Stimulated activated naive CD4-positive, alpha-beta T cell treated with Interleukin-2 at 50 U/mL for 16 hours (primary cell): ENCODE results near the gene SNAP25.

Experiments used
- DNase-seq: peaks from one replicate; lab custom pipeline; 2025; lab: John Stamatoyannopoulos, UW

SNAP25 gene

DNA sequence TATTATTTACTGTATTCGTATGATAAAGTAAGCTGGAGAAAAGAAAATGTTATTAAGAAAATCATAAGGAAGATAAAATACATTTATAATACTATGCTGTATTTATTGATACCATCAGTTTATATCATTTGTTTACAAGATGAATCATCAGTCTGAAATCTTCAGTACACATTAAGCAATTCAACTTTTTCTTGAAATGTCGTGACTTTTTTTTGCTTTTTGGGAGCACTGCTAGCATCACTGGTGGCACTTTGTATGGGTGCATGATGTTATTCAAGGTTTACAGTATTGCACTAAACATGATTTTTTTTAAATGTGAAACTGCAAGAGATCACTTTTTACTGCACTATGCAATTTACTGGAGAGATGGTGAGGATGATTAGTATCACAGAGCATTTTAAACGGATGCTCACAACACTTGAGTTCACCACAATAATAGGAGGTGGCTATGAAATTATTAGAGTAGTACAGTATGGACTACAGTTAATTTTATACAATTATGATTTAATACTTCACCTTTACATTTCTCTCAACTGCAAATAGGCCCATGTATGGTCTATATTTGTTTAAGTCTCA is 85.9 kb downstream of the SNAP25 start:
- DNase-seq = no peak

DNA sequence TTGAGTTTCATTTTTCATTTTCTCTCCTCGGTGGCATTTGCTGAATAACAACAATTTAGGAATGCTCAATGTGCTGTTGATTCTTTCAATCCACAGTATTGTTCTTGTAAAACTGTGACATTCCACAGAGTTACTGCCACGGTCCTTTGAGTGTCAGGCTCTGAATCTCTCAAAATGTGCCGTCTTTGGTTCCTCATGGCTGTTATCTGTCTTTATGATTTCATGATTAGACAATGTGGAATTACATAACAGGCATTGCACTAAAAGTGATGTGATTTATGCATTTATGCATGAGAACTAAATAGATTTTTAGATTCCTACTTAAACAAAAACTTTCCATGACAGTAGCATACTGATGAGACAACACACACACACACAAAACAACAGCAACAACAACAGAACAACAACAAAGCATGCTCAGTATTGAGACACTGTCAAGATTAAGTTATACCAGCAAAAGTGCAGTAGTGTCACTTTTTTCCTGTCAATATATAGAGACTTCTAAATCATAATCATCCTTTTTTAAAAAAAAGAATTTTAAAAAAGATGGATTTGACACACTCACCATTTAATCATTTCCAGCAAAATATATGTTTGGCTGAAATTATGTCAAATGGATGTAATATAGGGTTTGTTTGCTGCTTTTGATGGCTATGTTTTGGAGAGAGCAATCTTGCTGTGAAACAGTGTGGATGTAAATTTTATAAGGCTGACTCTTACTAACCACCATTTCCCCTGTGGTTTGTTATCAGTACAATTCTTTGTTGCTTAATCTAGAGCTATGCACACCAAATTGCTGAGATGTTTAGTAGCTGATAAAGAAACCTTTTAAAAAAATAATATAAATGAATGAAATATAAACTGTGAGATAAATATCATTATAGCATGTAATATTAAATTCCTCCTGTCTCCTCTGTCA is 88.1 kb downstream of the SNAP25 start:
- DNase-seq = no peak

DNA sequence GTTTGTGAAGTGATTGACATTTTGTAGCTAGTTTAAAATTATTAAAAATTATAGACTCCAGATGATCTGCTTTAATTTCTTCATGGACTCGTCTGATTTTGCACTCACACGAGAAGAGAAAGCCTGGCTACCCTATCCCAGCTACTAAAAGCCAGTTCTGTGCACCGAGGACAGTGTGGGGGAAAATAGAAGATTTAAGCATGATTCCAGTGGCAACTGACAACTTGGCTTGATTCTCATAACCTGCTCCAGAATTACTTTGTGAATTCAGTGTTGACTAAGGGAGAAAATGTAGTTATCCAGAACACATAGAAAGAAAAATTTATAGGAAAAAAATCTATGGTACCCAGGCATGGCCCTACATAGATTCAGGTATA is 88.7 kb downstream of the SNAP25 start:
- DNase-seq = no peak

DNA sequence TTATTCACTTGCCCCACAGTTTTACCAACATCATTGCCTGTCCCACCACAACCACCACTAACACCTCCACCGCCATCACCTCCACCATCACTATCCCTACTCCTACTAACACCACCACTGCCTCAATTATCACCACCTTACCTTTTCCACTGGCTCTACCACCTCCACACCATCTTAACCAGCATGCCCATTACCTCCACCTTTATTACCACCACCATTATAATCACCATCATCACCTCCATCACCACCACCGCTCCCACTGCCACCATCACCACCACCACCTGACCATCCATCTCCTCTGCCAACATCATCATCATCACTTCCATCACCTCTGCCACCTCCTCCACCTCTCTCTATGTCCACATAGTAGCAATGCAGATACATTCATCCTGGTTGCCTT is 90.0 kb downstream of the SNAP25 start:
- DNase-seq = no peak

DNA sequence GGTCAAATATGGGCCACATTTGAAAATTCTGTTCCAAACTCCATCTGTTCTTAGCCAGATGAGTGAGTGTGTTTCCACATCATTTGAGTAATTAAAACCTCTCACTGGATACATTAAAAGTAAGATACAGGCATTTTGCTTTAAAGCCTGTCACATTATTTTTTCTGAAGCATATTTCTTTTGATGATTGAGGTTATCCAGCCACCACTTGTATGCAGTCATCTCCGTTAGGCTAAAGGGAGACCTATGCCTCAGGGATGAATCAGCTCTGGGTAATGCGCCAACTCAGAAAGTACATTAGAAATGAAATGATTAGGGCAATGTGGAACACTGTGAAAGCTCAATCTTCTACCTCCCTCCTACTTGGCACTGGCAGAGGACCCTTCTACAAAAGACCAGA is 90.7 kb downstream of the SNAP25 start:
- no peak for DNase-seq

DNA sequence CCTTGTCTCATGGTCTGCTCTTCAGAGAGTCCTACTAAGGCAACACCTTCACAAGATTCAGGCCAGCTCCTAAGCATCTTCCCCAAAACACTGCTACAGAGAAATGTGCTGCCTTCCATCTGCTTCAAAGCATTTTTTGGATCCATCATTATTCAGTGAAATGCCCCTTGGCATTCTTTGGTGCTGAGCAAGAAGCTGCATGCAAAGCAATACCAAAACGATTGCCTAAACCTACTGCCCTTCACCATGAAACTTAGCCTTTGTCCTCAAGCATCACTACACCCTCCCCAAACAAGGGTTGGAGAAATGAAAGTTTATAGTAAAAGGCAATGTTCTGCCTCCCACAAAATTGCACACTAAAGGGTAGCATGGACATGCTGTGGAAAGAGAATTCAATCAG is 93.5 kb downstream of the SNAP25 start:
- DNase-seq = no peak

DNA sequence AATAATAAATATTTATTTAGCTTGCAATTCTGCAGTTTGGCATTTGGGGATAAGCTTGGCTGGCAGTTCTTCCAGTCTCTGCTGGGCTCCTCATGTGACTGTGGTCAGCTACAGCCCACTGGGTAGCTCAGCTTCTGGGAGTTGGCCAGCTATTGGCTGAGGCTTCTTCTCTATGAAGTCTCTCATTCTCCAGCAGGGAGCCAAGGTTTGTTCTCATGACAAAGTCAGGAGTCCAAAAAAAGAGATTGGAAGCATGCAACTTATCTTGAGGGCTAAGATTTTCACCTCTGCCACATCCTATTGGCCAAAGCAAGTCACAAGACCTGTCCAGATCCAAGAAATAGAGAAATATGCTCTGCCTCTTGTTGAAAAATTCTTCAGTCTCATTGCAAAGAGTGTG is 94.6 kb downstream of the SNAP25 start:
- DNase-seq = no peak

DNA sequence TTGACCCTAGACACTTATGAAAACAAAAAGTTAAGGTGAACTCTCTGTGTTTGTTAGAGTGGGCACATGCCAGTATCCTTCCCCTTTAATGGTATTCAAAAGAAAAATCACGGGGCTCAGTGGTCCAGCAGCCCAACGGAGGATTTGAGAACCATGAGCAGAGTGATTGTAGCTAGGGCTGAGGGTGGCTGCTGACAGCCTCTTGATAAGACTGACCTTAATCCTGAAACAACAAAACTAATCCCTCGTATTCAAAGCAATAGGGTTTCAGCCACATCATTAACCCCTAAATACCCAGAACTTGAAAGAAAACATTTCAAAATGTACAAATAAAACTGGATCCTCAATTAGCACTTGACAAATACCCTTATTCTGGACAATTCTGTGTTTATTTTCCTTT is 95.1 kb downstream of the SNAP25 start:
- no peak for DNase-seq

DNA sequence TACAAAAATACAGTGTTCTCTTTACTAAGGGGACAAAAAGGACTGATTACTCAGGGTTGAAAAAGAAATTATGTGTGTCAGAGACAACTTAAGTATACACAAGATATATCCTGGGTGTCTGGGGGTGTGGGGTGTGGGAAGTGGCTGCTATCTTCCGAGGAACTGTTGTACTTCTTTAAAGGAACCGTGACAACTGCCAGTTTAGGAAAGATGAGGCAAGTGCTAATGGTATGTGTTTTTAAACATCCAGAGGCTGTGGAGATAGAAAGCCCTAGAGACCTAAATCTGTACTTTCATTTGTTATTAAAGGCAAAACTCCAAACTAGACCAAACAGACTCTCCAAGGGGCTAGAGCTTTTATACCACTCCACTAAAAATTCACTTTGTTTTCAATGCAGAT is 95.6 kb downstream of the SNAP25 start:
- no peak for DNase-seq

DNA sequence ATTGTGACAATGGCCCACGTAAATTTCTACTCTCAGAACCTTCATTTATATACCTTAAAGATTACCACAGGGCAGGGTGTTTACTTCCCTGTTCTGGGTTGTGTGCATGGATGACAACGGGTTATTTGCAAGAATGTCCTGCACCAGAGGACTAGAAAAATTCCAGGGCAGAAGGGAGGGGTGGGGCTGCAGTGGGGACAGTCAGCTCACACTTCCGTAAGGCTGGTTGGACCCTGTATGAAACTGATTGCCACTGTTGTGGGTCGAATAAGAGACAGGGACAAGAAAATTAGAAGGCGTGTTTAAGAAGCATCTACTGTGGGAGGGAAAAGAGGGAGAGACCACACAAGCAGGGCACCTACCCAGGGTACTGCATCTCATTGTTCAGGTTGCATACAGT is 96.5 kb downstream of the SNAP25 start:
- no peak for DNase-seq

DNA sequence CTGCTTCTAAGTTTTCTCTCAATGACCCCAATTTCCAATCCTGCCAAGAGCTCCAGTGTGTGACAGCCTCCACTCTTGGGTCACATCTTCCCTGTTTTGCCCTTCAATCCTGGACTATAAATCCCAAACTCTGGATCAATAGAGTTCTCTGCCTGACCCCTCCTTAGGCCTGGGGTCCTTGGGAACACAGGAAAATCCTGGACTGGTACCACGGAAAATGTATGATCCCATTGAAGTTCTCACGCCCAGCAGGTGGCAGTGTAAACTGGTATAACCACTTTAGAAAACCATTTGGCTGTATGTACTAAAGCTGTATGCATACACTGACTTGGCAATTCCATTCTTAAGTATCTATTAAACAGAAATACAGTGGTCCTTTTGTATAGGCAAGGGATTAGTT is 98.0 kb downstream of the SNAP25 start:
- no peak for DNase-seq

DNA sequence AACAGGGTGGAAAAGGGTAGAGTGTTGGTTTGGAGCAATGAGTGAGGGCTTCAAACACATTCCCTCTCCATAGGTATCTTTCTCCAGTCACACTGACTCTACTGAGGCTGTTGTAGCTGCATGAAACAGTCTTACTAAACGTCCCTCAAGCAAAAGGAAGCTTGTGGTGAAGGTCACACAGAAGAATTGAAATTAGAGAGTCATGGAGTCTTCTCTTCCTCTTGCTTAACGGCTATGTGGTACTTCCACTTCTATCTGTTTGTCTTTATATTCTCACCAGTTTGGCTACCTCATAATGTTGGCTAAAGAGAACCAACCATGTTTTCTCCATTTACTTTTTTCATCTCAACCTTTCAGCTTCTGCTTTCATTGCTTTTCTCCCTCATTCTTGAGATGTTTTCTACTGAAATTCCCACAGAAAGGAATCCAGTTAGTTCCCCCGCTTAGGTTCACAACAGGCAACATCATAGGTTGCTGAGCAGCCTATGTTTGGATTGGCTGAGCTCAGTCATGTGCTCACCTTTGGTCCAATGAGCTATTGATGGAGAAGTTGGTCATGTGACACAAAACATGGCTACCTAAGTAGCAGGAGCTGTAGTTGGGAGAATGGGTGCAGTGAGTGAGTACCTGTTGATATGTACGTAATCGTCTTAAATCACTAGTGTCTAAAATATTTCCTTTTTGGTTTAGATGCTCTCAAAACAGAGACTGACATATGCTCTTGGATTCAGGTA is 99.8 kb downstream of the SNAP25 start:
- no peak for DNase-seq

DNA sequence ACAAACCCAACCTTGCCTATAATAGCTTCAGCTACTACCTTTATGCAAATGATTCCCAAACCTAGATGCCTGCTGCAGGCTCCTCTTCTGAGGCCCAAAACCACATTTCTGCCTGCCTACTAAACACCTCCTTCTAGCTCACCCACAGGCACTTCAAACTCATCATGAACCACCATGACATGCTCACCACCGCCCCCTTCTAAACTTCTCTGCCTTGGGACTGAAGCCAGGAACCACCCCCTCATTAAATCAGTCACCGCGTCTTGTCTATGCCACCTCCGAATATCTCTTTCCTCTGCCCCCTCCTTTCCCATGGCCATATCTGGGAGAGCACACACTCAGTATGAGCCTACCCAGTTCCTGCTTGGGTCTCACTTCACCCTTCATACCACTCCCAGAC is 101.2 kb downstream of the SNAP25 start:
- DNase-seq = no peak

DNA sequence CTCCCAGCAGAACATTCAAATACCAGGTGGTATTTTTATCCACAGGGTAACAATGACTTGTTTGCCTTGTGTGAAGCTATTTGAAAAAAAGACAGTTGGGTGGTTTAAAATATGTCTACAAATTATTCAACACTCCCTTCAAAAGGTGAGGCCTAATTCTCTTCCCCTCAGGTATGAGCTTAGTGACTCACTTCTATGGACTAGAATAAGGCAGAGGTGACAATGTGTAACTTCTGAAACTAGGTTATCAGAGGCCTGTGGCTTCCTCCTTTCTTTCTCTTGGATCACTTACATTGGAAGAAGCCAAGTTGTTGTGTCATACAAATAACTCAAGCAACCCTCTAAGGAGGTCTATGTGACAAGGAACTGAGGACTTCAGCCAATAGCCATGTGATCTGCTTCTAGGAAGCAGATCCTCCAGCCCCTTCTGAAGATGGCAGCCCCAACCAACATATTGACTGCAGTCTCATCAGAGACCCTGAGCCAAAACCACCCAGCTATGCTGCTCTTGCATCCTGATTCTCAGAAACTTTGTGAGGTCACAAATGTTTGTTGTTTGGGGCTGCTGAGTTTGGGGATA is 102.6 kb downstream of the SNAP25 start:
- no peak for DNase-seq

DNA sequence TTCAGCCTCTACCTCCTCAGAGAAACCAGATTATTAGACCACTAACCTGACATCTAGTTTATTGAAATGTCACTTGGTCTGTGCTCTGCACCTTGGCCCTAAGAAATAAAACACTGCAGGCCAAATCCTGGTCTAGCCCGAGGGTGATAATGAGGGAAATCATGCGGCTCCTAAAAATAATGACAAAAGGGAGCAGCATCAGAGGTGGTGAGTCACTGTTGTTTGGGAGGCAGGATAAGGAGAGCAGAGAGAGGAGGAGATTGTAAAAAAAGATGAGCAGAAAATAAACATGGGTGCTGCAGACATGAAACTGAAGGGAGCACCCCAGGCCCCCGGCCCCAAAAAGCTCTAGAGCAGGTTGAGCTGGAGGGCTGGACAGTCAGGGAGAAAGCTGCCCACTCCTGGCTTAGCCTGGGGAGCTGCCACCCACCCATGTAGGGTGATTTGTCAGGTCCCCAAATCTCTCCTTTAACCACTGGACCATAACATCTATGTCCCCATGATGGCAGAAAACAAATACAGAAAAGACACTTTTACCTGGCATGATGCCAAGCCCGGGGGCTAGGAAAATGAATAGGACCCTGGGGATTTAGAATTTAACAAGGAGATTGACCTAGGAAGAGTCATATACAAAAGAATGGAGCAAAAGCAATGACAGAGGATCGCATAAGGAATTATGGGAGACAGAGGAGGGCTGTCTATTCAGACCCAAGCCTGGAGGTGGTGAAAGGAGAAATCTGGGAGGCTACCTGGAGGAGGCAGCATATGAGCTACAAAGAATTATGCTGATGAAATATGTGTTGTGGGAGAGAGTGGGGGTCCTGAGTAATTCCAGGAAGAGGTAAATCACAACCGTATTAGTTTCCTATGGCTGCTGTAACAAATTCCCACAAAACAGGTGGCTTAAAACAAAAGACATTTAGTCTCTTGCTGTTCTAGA is 103.7 kb downstream of the SNAP25 start:
- no peak for DNase-seq

DNA sequence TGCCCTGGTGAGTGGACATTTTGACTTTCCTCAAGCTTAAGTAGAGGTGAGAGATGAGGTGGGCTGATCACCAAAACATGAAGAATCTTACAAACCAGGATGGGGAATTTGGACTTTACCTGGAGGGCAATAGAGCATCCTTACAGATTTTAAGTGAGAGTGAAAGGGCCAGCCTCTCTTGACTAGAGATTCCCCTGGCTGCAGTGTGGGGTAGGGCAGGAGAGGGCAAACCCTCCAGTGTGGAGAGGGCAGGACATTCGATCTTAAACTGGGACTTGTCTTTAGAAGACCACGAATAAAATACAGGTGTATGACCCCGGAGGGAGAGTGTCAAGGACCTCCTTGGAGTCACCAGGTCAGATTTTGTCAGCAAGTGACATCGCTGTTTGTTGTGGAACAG is 105.1 kb downstream of the SNAP25 start:
- DNase-seq = no peak

DNA sequence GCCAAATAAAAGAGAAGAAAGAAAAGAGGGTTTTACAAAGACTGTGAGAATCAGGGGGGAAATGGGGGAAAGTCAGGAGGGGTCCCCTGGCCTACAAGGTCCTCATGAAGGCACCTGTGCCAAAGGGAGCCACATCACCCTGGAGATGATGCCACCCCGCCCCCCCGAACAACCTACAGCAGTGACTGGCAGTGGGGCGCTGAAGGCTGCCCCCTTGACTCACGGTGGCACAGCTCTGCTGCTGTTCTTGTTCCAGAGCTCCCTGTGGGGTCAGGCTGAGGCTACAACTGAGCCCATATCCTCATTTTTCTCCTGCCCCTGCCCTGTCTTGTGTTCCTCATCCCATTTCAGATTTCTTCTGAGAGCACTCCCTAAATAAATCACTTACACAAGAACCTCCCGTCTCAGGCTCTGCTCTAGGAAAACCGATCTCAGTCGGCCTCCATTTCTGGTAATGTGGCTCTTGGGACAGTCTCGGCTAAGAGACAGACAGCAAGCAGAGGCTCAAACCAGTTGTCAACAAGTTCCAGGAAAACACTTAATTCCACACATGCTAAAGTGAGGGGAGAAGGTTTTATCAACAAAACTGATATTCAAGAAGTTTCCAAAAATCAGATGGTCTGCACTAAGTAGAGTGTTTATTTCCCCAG is 105.7 kb downstream of the SNAP25 start:
- DNase-seq = no peak

DNA sequence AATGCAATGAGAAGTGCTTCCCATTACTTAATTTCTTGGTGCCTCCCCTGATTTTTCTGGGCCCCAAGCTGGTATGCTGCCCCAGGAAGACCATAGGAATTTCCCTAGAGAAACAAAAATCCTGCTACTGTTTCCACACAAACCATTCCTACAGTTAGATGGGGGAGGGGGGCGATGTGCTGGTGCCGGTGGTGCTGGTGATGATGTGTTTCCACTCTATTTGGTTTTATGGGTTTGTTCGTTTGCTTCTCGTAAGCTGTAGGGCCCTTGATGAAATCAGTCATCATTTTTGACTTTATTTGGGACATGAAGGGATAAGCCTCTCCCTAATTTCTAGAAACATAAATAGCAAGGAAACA is 110.2 kb downstream of the SNAP25 start:
- no peak for DNase-seq

DNA sequence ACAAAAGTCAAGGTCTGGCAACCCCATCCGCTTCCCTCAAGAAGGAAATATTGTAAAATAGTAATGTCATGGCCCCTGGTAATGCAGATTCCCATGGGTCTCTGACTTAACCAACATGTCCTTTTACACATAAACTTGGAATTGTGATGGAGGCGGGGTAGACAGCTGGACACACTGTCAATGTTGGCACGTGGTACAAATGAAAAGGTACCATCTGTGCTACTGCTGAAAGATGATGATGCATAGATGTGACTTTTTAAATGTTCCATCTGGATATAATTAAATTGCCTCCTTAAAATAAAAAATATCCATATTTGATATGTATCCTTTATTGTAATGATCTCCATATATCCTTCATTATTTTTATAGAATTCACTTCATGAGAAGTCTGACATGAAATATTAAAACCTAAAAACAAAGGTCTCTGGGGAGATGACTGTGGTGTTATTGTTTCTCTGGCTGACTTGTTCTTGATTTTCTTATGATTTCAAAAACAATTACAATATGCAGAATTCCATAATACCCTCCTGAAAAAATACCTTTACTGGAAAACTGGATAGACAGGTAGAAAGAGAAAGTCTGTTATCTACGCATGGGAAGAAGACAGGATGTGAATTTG is 110.9 kb downstream of the SNAP25 start:
- DNase-seq = no peak

DNA sequence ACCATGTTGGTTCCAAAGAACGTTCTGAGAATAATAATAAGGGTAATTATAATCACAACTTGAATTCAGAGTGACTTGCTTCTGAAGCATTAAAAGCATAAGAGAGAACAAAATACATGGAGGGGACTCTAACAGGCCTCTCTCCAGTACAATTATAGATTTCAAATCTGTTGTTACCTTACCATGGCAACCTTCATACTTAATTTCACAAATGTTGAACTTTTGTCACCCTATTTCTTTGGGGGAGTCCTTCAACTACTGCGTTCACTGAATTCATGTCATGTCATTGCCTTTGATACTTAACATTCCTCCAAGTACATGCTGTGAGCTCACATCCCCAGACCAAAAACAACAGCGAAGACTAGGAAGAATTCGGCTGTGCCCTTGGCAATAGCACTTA is 111.4 kb downstream of the SNAP25 start:
- DNase-seq = no peak
